ENCODE measurements around the gene HOXA7. TPM values are rescaled to one million over a fixed set of nuclear protein-coding genes. Genes with fewer than 3 reads are reported as not detected.

Gene HOXA7
- total and polyA plus RNA-seq, 2 of the 8 experiments (the other 6 are each of a cell fraction or from before 2014, with no cell fraction given): 0.03 TPM; not detected in 1

GRCh38 chr7:27168265-27168947 is 11.9 kb upstream of the HOXA7 start:
- Histone ChIP-seq H3K4me2 (ENCODE audit: insufficient read depth in 1 of 2, low read depth in 2 of 2, low read length in 2 of 2) (no peak overlapping the region), H3K18ac (ENCODE audit: extremely low read depth, low read length) (no peak overlapping the region)

More at GRCh38 chr7:27168265-27168947, 11.9 kb upstream of the HOXA7 start:
- no peak overlapping the region for H3K23ac ChIP-seq (ENCODE audit: insufficient read length)
- no peak overlapping the region for H3K4me3 ChIP-seq (ENCODE audit: extremely low read depth in 1 of 4, insufficient read depth in 2 of 4, low read depth in 3 of 4, low read length in 4 of 4)
- H4K5ac ChIP-seq (ENCODE audit: insufficient read length, low read depth, low read length): no peak overlapping the region
- peaks cover 0 to 21% (median 0%) of the 10 kb centered on the region in 4 experiments; a peak in 1 of 8 replicates for H3K36me3 ChIP-seq (ENCODE audit: control insufficient read depth in 2 of 4, insufficient read depth in 4 of 4, low read length in 3 of 4)
- CTCF ChIA-PET (ENCODE audit: partially characterized antibody): interaction anchor here (0.7 to 5.2 kb wide), 11 partner anchors 9 to 487 kb away, joined by 3 to 29 read pairs (median 4); partner anchors contain the start of genes HOXA3 and HOXA5
- TF ChIP-seq NRF1 (IDR thresholded peaks at IDR 0.05; ENCODE audit: low read depth, low read length) (no peak), EZH2 (IDR thresholded peaks at IDR 0.05; ENCODE audit: low read depth, low read length, severe bottlenecking) (peak; percentile 78), TAF7 (optimal IDR thresholded peaks at IDR 0.05; ENCODE audit: borderline replicate concordance, low read depth, low read length) (no peak), RNF2 (IDR thresholded peaks at IDR 0.05; ENCODE audit: borderline replicate concordance, low read depth, low read length, missing control alignments, poor library complexity, severe bottlenecking) (peak; percentile 69), SUZ12 (IDR thresholded peaks at IDR 0.05; ENCODE audit: low read length) (peak; percentile 69), KDM4A (IDR thresholded peaks at IDR 0.05; ENCODE audit: low read depth, low read length, severe bottlenecking) (no peak), CTCF (IDR thresholded peaks at IDR 0.05; ENCODE audit: control extremely low read depth in 1 of 3, insufficient read depth in 1 of 3, low read depth in 1 of 3, low read length in 3 of 3) (no peak)
- FAIRE-seq: no peak
- WGBS, 2 experiments (ENCODE audit: extremely low coverage in 1 of 2, insufficient coverage in 1 of 2, insufficient read length in 1 of 2, insufficient replicate concordance in 2 of 2, low coverage in 1 of 2, low lambda C conversion rate in 2 of 2, missing lambda C conversion rate in 1 of 2): 18% methylated on average over 24 of the region's 25 CpGs; no CpG with 5 or more reads in 1 of the 2 experiments
- H3K79me2 ChIP-seq (ENCODE audit: control insufficient read depth in 1 of 2, insufficient read depth in 2 of 2, low read length in 2 of 2): no peaks in the 10 kb centered on the region
- no peak overlapping the region for H2BK5ac ChIP-seq (ENCODE audit: low read depth, low read length)
- no peak overlapping the region for H3K56ac ChIP-seq (replicated peaks; ENCODE audit: insufficient read length, low read depth, low read length)
- POLR2A ChIA-PET (ENCODE audit: partially characterized antibody): no interaction called here
- H2BK12ac ChIP-seq (ENCODE audit: low read depth, low read length): 0 out of 2 replicates have a peak overlapping the region, but pooled peaks have one; percentile 39
- no peak overlapping the region for H3K4ac ChIP-seq (replicated peaks; ENCODE audit: insufficient read length, low read depth, low read length)
- DNase-seq (ENCODE audit: low read depth in 1 of 2, low spot score in 2 of 2): no peak
- H3K9ac ChIP-seq (replicated peaks in 1 of 4; ENCODE audit: extremely low read depth in 1 of 4, low read depth in 3 of 4, low read length in 3 of 4): no peak overlapping the region
- H3K9me3 ChIP-seq (ENCODE audit: insufficient read depth in 2 of 2, low read depth in 1 of 2, low read length in 1 of 2): peaks cover 0 to 6% of the 10 kb centered on the region in 2 experiments; a peak in 1 of 4 replicates
- no peak overlapping the region for H3K27ac ChIP-seq (ENCODE audit: low read depth, low read length)
- H2AK5ac ChIP-seq (ENCODE audit: low read depth, low read length): peak overlapping the region; percentile 75; the same call in 1 of the 2 replicates
- peaks cover 95 to 100% (median 100%) of the 10 kb centered on the region in 4 experiments for H3K27me3 ChIP-seq (replicated peaks in 1 of 4; ENCODE audit: control insufficient read depth in 3 of 4, extremely low read depth in 1 of 4, insufficient read depth in 3 of 4, low read length in 3 of 4)
- H3K14ac ChIP-seq (ENCODE audit: insufficient read length): no peak overlapping the region
- peaks cover 27 to 46% of the 10 kb centered on the region in 2 experiments for H4K20me1 ChIP-seq (replicated peaks in 1 of 2; ENCODE audit: control insufficient read depth in 1 of 2, insufficient read depth in 2 of 2, low read length in 2 of 2)
- no peaks in the 10 kb centered on the region for H3K79me1 ChIP-seq (ENCODE audit: low read depth, low read length)
- peak overlapping the region; percentile 46; the same call in 1 of the 2 replicates for H2BK15ac ChIP-seq (ENCODE audit: low read length)
- H4K8ac ChIP-seq (ENCODE audit: extremely low read depth, insufficient read depth, low read length): peak overlapping the region; percentile 72
- H3K4me1 ChIP-seq (replicated peaks in 1 of 4; ENCODE audit: control insufficient read depth in 3 of 4, insufficient read depth in 4 of 4, low read length in 3 of 4): peaks cover 0 to 8% (median 1%) of the 10 kb centered on the region in 4 experiments; a peak in 4 of 7 replicates
- no peak overlapping the region for H2AFZ ChIP-seq (ENCODE audit: low read length)
- no peak overlapping the region for H4K91ac ChIP-seq (replicated peaks; ENCODE audit: insufficient read length, low read length)
- H2BK20ac ChIP-seq (ENCODE audit: low read length): no peak overlapping the region; the same call in 1 of the 2 replicates
- H2BK120ac ChIP-seq (replicated peaks; ENCODE audit: low read depth, low read length): no peak overlapping the region
- H3K23me2 ChIP-seq (ENCODE audit: low read depth, low read length): no peaks in the 10 kb centered on the region

Measured in H1 (cell line).